Testis (tissue), 3 donors: Measurements from ENCODE around the gene NPAS3. TPM values are rescaled to one million over a fixed set of nuclear protein-coding genes. Genes with fewer than 3 reads are reported as not detected.

Experiments
- DNase-seq: peaks from one replicate; pipeline ENCODE4 v3.0.0-alpha.2; 2019
- H3K27ac ChIP-seq, 2 donors: fragments of 200-600 bp; sonication (generic); one replicate each; pipeline ENCODE4 v1.5.1; 2019
- H3K27me3 ChIP-seq: fragments of 200-600 bp; sonication (generic); one replicate; pipeline ENCODE4 v1.5.1; 2019
- H3K36me3 ChIP-seq: fragments of 200-600 bp; sonication (generic); one replicate; pipeline ENCODE4 v1.5.1; 2017; ENCODE audit warnings: low read depth; ENCODE audit errors: missing control alignments
- H3K4me1 ChIP-seq: fragments of 200-600 bp; sonication (generic); one replicate; pipeline ENCODE4 v1.5.1; 2019
- H3K4me3 ChIP-seq, 2 donors: fragments of 200-600 bp; sonication (generic); one replicate each; pipeline ENCODE4 v1.5.1; 2017 to 2019
- H3K9me3 ChIP-seq: fragments of 200-600 bp; sonication (generic); one replicate; pipeline ENCODE4 v1.5.1; 2017
- POLR2A ChIP-seq: fragments of 450-650 bp; IDR thresholded peaks from one replicate; pipeline ENCODE4 v1.6.1; 2017; ENCODE audit warnings: antibody characterized with exemption, mild to moderate bottlenecking, moderate library complexity
- WGBS, 2 donors: methylation state at CpG; one replicate each; pipeline ENCODE4 v1.1.5; 2018; 5-methylcytosine and 5-hydroxymethylcytosine counted together
- intact Hi-C: fragments of 100-400 bp; cut with DNase I; formaldehyde crosslinking; loops from one replicate; pipeline ENCODE4 v1.15.1; 2023; ENCODE audit warnings: low total_unique reads
- polyA plus RNA-seq: library from polyadenylated mRNA; stranded (reverse); fragments of 350-450 nt; fragmentation: Illumina TruSeq; extraction: RNeasy Lipid Tissue Mini Kit (QIAGEN cat#74804); gene quantifications from one replicate; pipeline ENCODE4 v1.2.3, GENCODE V29; 2014; ENCODE audit warnings: low read depth, low replicate concordance; ENCODE audit not compliant: insufficient read depth
- total RNA-seq, 2 donors: library from RNA; depleted of rRNA; stranded (reverse); fragments of >200 nt; gene quantifications; one replicate each; pipeline ENCODE4 v1.2.3, GENCODE V29; 2016
- TF ChIP-seq, protein P1 (sequence below), 3 experiments: fragments of 450-650 bp in 2 of 3; fragments of 200-600 bp in 1 of 3; sonication (generic) in 1 of 3; IDR thresholded peaks; one replicate each; pipeline ENCODE4 v1.5.1; 2016 to 2019; ENCODE audit warnings: antibody characterized with exemption in 3 of 3, mild to moderate bottlenecking in 2 of 3, moderate library complexity in 1 of 3

NPAS3 gene
- total and polyA plus RNA-seq, 3 donors from 2014 or later: 1.1 to 3.7 (median 1.8) TPM

DNA sequence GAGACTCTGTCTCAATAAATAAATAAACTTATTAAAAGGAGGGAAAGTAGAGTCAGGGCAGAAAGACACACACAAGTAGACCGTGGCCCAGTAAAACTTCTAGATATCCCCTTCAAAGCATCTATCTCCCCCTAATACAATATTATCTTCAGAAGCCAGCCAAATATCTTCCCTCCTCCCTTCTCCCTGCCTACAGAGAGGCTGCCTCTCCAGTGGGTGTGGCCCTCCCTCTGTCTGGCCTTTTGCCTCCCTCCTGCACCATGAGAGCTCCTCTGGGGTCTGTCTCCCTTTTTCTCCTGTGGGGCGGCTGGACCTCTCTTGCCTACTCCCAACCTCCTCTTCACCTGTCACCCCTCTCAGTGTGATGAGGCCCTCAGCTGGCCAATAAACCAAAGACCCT is 873.0 kb downstream of the NPAS3 start:
- WGBS, 2 donors: 87 to 91% methylated on average over 2 of the region's 2 CpGs
- H3K27me3 ChIP-seq: no peaks in the 10 kb centered on the region
- intact Hi-C loops: no loop called here
- no peak overlapping the region for H3K4me3 ChIP-seq
- no peak overlapping the region for H3K27ac ChIP-seq
- H3K9me3 ChIP-seq: no peaks in the 10 kb centered on the region
- no peak for DNase-seq
- H3K4me1 ChIP-seq: no peaks in the 10 kb centered on the region
- no peaks in the 10 kb centered on the region for H3K36me3 ChIP-seq
- no peak for TF ChIP-seq POLR2A
- TF ChIP-seq, protein P1, sequence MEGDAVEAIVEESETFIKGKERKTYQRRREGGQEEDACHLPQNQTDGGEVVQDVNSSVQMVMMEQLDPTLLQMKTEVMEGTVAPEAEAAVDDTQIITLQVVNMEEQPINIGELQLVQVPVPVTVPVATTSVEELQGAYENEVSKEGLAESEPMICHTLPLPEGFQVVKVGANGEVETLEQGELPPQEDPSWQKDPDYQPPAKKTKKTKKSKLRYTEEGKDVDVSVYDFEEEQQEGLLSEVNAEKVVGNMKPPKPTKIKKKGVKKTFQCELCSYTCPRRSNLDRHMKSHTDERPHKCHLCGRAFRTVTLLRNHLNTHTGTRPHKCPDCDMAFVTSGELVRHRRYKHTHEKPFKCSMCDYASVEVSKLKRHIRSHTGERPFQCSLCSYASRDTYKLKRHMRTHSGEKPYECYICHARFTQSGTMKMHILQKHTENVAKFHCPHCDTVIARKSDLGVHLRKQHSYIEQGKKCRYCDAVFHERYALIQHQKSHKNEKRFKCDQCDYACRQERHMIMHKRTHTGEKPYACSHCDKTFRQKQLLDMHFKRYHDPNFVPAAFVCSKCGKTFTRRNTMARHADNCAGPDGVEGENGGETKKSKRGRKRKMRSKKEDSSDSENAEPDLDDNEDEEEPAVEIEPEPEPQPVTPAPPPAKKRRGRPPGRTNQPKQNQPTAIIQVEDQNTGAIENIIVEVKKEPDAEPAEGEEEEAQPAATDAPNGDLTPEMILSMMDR (IDR thresholded peaks at IDR 0.05): no peak

DNA sequence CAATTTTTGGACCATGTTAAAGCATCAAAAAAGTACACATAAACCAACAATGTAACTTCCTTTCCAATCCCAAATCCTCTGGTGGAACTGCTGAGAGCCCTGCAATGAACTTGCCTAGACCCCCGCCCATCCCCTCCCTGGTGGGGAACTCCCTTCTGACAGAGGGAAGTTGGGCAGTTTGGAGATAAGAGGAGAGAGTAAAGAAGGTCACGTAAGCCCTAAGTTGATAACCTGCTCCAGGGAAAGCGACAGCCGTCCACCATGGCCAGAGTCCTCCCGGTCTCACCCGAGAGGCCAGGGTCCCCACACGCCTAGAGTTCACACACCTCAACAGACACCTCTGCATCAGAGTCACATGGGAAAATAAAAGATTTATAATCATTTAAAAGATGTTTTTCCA is 873.5 kb downstream of the NPAS3 start:
- WGBS, 2 donors: 86 to 89% methylated on average over 7 of the region's 7 CpGs
- no peak for DNase-seq
- intact Hi-C loops: no loop called here

DNA sequence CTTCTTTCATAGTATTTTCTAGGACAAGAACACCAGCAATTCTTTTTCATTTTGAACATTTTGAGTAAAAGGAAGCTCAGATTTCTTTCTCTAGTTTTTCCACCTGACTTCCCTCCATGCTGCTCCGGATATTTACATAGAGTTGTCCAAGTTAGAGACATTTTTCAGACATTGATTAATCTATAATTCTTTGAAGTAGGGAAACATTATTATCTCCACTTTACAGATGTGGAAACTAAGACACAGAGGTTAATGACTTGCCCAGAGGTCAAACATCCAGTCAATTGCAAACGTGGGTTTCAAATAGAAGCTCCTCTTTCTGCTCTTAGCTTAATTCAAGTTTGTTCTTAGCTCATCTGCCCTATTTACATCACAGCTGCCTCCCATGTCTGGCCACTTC is 873.9 kb downstream of the NPAS3 start:
- Histone ChIP-seq H3K27ac (no peak overlapping the region), H3K27me3 (no peaks in the 10 kb centered on the region), H3K36me3 (no peaks in the 10 kb centered on the region), H3K9me3 (no peaks in the 10 kb centered on the region), H3K4me1 (no peaks in the 10 kb centered on the region), H3K4me3 (no peak overlapping the region)
- intact Hi-C loops: no loop called here
- WGBS, 2 donors: 71 to 73% methylated on average over 2 of the region's 2 CpGs
- TF ChIP-seq, protein P1 (IDR thresholded peaks at IDR 0.05): no peak
- TF ChIP-seq POLR2A: no peak
- DNase-seq: no peak

More for the DNA sequence above, 873.5 kb downstream of the NPAS3 start:
- Histone ChIP-seq H3K27me3 (no peaks in the 10 kb centered on the region), H3K4me1 (no peaks in the 10 kb centered on the region), H3K36me3 (no peaks in the 10 kb centered on the region), H3K9me3 (no peaks in the 10 kb centered on the region), H3K27ac (no peak overlapping the region), H3K4me3 (no peak overlapping the region)
- TF ChIP-seq, protein P1 (IDR thresholded peaks at IDR 0.05): no peak
- TF ChIP-seq POLR2A: no peak

DNA sequence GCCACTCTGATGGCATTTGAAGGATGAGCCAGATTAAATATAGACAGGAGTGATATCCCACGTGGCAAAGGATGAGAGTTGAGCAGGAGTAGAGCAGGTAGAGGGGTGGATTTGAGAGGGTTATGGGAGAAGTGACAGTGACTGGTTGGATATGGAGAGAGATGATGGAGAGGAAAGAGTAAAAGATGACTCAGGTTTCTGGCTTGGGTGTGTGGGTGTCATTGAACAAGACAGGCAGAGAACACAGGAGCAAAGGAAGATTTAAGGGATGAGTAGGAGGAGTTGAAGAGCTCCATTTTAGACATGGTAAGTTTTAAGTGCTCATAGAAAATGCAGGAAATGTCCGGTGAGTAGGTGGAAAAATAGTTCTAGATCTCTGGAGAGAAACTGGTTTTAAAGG is 875.3 kb downstream of the NPAS3 start:
- WGBS, 2 donors: 65 to 71% methylated on average over 2 of the region's 2 CpGs
- no peak overlapping the region for H3K27ac ChIP-seq
- no peak overlapping the region for H3K4me3 ChIP-seq
- TF ChIP-seq POLR2A: no peak
- TF ChIP-seq, protein P1 (IDR thresholded peaks at IDR 0.05): no peak
- no peaks in the 10 kb centered on the region for H3K4me1 ChIP-seq
- no peaks in the 10 kb centered on the region for H3K9me3 ChIP-seq
- H3K27me3 ChIP-seq: no peaks in the 10 kb centered on the region
- intact Hi-C loops: no loop called here
- H3K36me3 ChIP-seq: no peaks in the 10 kb centered on the region
- DNase-seq: no peak

DNA sequence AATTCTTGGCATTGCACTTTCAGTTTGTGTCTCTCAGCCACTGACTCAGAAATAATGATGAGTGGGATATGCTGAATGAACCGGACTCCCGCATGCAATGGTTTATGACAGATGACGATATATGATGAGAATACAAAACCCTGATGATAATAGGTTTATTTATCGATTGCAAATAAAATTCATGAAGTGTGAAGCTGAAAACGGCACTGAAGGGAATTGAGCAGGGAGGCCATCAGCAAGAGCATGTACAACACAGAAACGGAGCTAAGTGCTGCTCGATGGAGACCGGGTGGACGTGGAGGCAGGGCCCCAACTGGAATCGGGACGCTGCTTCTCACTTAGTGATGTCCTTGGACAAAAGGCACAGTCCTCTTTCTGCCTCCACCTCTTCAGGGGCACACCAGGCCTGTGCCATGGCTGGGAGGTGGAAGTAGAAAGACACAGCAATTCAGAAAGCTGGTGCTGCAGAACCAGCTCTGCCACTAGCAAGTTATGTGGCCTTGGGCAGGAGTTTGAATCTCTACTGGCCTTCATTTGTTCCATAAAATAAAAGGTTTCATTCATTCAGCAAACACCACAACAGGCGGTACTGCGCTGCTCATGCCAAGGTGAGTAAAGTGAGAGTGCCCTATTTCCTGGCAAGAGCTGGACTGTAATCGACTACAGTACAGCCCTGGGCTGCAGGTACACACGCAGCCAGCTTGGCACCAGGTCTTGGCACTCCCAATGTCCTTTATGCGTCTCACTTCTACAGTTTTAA is 895.2 kb downstream of the NPAS3 start:
- no peak for DNase-seq
- WGBS, 2 donors: 86 to 87% methylated on average over 16 of the region's 16 CpGs

More for the DNA sequence above, 895.2 kb downstream of the NPAS3 start:
- TF ChIP-seq POLR2A: no peak
- TF ChIP-seq, protein P1 (IDR thresholded peaks at IDR 0.05): no peak
- Histone ChIP-seq H3K4me1 (no peaks in the 10 kb centered on the region), H3K9me3 (no peaks in the 10 kb centered on the region), H3K4me3 (no peak overlapping the region), H3K36me3 (no peaks in the 10 kb centered on the region), H3K27me3 (no peaks in the 10 kb centered on the region), H3K27ac (no peak overlapping the region)
- intact Hi-C loops: no loop called here
